Testis (tissue), 3 donors: Measurements from ENCODE around the gene EHMT1. TPM values are rescaled to one million over a fixed set of nuclear protein-coding genes. Genes with fewer than 3 reads are reported as not detected.

Experiments
- DNase-seq: peaks from one replicate; pipeline ENCODE4 v3.0.0-alpha.2; 2019
- H3K27ac ChIP-seq, 2 donors: fragments of 200-600 bp; sonication (generic); one replicate each; pipeline ENCODE4 v1.5.1; 2019
- H3K27me3 ChIP-seq: fragments of 200-600 bp; sonication (generic); one replicate; pipeline ENCODE4 v1.5.1; 2019
- H3K36me3 ChIP-seq: fragments of 200-600 bp; sonication (generic); one replicate; pipeline ENCODE4 v1.5.1; 2017; ENCODE audit warnings: low read depth; ENCODE audit errors: missing control alignments
- H3K4me1 ChIP-seq: fragments of 200-600 bp; sonication (generic); one replicate; pipeline ENCODE4 v1.5.1; 2019
- H3K4me3 ChIP-seq, 2 donors: fragments of 200-600 bp; sonication (generic); one replicate each; pipeline ENCODE4 v1.5.1; 2017 to 2019
- H3K9me3 ChIP-seq: fragments of 200-600 bp; sonication (generic); one replicate; pipeline ENCODE4 v1.5.1; 2017
- POLR2A ChIP-seq: fragments of 450-650 bp; IDR thresholded peaks from one replicate; pipeline ENCODE4 v1.6.1; 2017; ENCODE audit warnings: antibody characterized with exemption, mild to moderate bottlenecking, moderate library complexity
- WGBS, 2 donors: methylation state at CpG; one replicate each; pipeline ENCODE4 v1.1.5; 2018; 5-methylcytosine and 5-hydroxymethylcytosine counted together
- intact Hi-C: fragments of 100-400 bp; cut with DNase I; formaldehyde crosslinking; loops from one replicate; pipeline ENCODE4 v1.15.1; 2023; ENCODE audit warnings: low total_unique reads
- polyA plus RNA-seq: library from polyadenylated mRNA; stranded (reverse); fragments of 350-450 nt; fragmentation: Illumina TruSeq; extraction: RNeasy Lipid Tissue Mini Kit (QIAGEN cat#74804); gene quantifications from one replicate; pipeline ENCODE4 v1.2.3, GENCODE V29; 2014; ENCODE audit warnings: low read depth, low replicate concordance; ENCODE audit not compliant: insufficient read depth
- total RNA-seq, 2 donors: library from RNA; depleted of rRNA; stranded (reverse); fragments of >200 nt; gene quantifications; one replicate each; pipeline ENCODE4 v1.2.3, GENCODE V29; 2016
- TF ChIP-seq, protein P1 (sequence below), 3 experiments: fragments of 450-650 bp in 2 of 3; fragments of 200-600 bp in 1 of 3; sonication (generic) in 1 of 3; IDR thresholded peaks; one replicate each; pipeline ENCODE4 v1.5.1; 2016 to 2019; ENCODE audit warnings: antibody characterized with exemption in 3 of 3, mild to moderate bottlenecking in 2 of 3, moderate library complexity in 1 of 3

EHMT1 gene
- total and polyA plus RNA-seq, 3 donors from 2014 or later, result 116 to 207 (median 193) TPM

GRCh38 chr9:137785704-137786161 is 166.9 kb downstream of the EHMT1 start:
- Histone ChIP-seq H3K4me3 (no peak overlapping the region), H3K9me3 (no peaks in the 10 kb centered on the region), H3K36me3 (no peaks in the 10 kb centered on the region), H3K27me3 (no peaks in the 10 kb centered on the region), H3K27ac (no peak overlapping the region), H3K4me1 (peaks cover 4% of the 10 kb centered on the region)
- TF ChIP-seq POLR2A, result no peak
- TF ChIP-seq, protein P1, sequence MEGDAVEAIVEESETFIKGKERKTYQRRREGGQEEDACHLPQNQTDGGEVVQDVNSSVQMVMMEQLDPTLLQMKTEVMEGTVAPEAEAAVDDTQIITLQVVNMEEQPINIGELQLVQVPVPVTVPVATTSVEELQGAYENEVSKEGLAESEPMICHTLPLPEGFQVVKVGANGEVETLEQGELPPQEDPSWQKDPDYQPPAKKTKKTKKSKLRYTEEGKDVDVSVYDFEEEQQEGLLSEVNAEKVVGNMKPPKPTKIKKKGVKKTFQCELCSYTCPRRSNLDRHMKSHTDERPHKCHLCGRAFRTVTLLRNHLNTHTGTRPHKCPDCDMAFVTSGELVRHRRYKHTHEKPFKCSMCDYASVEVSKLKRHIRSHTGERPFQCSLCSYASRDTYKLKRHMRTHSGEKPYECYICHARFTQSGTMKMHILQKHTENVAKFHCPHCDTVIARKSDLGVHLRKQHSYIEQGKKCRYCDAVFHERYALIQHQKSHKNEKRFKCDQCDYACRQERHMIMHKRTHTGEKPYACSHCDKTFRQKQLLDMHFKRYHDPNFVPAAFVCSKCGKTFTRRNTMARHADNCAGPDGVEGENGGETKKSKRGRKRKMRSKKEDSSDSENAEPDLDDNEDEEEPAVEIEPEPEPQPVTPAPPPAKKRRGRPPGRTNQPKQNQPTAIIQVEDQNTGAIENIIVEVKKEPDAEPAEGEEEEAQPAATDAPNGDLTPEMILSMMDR (IDR thresholded peaks at IDR 0.05), result no peak
- intact Hi-C loops, result no loop called here
- DNase-seq, result no peak
- WGBS, 2 donors, result 63 to 68% methylated on average over 16 of the region's 16 CpGs

DNA sequence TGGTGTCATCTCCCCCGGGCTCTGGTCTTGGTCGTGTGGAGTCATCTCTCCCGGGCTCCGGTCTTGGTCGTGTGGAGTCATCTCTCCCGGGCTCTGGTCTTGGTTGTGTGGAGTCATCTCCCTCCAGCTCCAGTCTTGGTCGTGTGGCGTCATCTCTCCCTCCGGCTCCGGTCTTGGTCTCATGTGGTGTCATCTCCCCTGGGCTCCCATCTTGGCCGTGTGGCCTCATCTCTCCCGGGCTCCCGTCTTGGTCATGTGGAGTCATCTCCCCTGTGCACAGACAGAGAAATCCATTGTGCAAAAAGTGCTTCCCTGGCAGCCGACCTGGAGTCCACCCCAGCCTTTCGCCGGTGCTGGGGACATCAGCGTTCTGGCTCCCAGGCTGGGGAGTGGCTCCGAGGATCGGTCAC is 167.7 kb downstream of the EHMT1 start:
- 81 to 88% methylated on average over 14 to 19 of the region's 19 CpGs for WGBS, 2 donors

GRCh38 chr9:137787381-137787780 is 168.6 kb downstream of the EHMT1 start:
- no peaks in the 10 kb centered on the region for H3K27me3 ChIP-seq
- H3K9me3 ChIP-seq, result no peaks in the 10 kb centered on the region
- no peak for DNase-seq
- H3K4me1 ChIP-seq, result peaks cover 4% of the 10 kb centered on the region
- intact Hi-C loops, result no loop called here
- no peaks in the 10 kb centered on the region for H3K36me3 ChIP-seq
- TF ChIP-seq POLR2A, result no peak
- TF ChIP-seq, protein P1 (IDR thresholded peaks at IDR 0.05), result no peak
- no peak overlapping the region for H3K4me3 ChIP-seq
- 94% methylated on average over 15 of the region's 15 CpGs; no CpG with 5 or more reads in 1 of the 2 donors for WGBS, 2 donors
- no peak overlapping the region for H3K27ac ChIP-seq

More for the DNA sequence above, 167.7 kb downstream of the EHMT1 start:
- intact Hi-C loops, result no loop called here
- Histone ChIP-seq H3K27ac (no peak overlapping the region), H3K4me3 (no peak overlapping the region), H3K27me3 (no peaks in the 10 kb centered on the region), H3K4me1 (peaks cover 4% of the 10 kb centered on the region), H3K9me3 (no peaks in the 10 kb centered on the region), H3K36me3 (no peaks in the 10 kb centered on the region)
- no peak for DNase-seq
- TF ChIP-seq, protein P1 (IDR thresholded peaks at IDR 0.05), result no peak
- TF ChIP-seq POLR2A, result no peak

- Histone ChIP-seq H3K27ac (no peak overlapping the region), H3K4me3 (no peak overlapping the region), H3K4me1 (peaks cover 4% of the 10 kb centered on the region), H3K36me3 (no peaks in the 10 kb centered on the region), H3K9me3 (no peaks in the 10 kb centered on the region), H3K27me3 (no peaks in the 10 kb centered on the region)
- DNase-seq, result no peak
- intact Hi-C loops, result no loop called here
- no peak for TF ChIP-seq POLR2A
- TF ChIP-seq, protein P1 (IDR thresholded peaks at IDR 0.05), result no peak
- WGBS, 2 donors, result 88 to 92% methylated on average over 12 to 18 of the region's 18 CpGs
These were observed 169.1 kb downstream of the EHMT1 start for GRCh38 chr9:137787786-137788505.
